GM13977 (cell line): ENCODE data around the gene HOMER2.
"Not testable (repeated sequence)": the region's sequence is repeated elsewhere in the genome, so short reads cannot be mapped to it uniquely, and the experiment has no call there.

ENCODE experiments used
- DNase-seq: peaks from one replicate; pipeline ENCODE4 v3.0.0; 2012; ENCODE audit warnings: low spot score
- CTCF ChIP-seq: IDR thresholded peaks from 2 replicates; pipeline ENCODE4 v1.5.1; 2012; ENCODE audit warnings: mild to moderate bottlenecking, control low read depth; ENCODE audit not compliant: insufficient read depth; ENCODE audit errors: extremely low read depth, missing control alignments
- in situ Hi-C: fragments of 300-500 bp; cut with MboI; formaldehyde crosslinking; loops from one replicate; pipeline ENCODE4 v1.12.0; 2022; ENCODE audit warnings: low sequenced_read_pairs, low pct_unique_long_range_greater_than_20kb, mixed read lengths, inconsistent platforms; ENCODE audit not compliant: unreplicated experiment

Gene HOMER2

GRCh38 chr15:82898961-82899360 lies 53.6 kb downstream of the HOMER2 start:
- in situ Hi-C loops = no loop called here
- DNase-seq = no peak
- no peak for TF ChIP-seq CTCF

GRCh38 chr15:82895983-82896382 lies 56.5 kb downstream of the HOMER2 start:
- no peak for TF ChIP-seq CTCF
- in situ Hi-C loops = no loop called here
- no peak for DNase-seq

GRCh38 chr15:82894971-82895520 lies 57.5 kb downstream of the HOMER2 start:
- in situ Hi-C loops = no loop called here
- DNase-seq = no peak
- TF ChIP-seq CTCF = no peak

GRCh38 chr15:82893473-82893872 lies 59.0 kb downstream of the HOMER2 start:
- in situ Hi-C loops, DNase-seq: not testable (repeated sequence)

- in situ Hi-C loops = no loop called here
- no peak for DNase-seq
- no peak for TF ChIP-seq CTCF
Observed at GRCh38 chr15:82892573-82892972, 59.9 kb downstream of the HOMER2 start.

GRCh38 chr15:82890995-82891390 lies 61.5 kb downstream of the HOMER2 start:
- DNase-seq = no peak
- in situ Hi-C loops = no loop called here
- no peak for TF ChIP-seq CTCF

GRCh38 chr15:82890338-82890994 lies 62.1 kb downstream of the HOMER2 start:
- no peak for TF ChIP-seq CTCF
- DNase-seq = no peak
- in situ Hi-C loops = no loop called here
